ENCODE measurements around the gene TTYH2. TPM values are rescaled to one million over a fixed set of nuclear protein-coding genes. Genes with fewer than 3 reads are reported as not detected.

Gene TTYH2
- total and polyA plus RNA-seq, 2 of the 4 experiments (the other 2 are of a cell fraction): 2.3 to 6.8 TPM

DNA sequence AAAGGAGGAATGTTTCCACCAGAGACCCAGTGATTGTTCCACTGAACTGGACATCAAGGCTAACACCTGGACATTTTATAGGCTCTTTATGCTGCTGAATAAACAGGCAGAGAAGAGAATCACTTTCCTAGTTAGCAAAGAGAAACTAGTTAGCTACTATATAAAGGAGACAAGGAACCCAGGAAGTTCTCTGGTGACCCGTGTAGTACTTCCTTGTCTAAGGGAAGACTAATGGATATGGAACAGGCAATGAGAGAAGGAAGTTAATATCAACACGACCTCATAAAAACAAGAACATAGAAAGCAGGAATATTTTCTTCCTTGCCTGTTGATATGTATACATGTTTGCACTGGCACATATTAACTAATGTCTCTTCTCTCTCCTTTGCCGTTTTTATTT, 40.7 kb upstream of the TTYH2 start:
- no peak overlapping the region for H3K14ac ChIP-seq (replicated peaks; ENCODE audit: low read depth, low read length)
- H3K23ac ChIP-seq (ENCODE audit: low read depth, low read length): no peak overlapping the region
- TF ChIP-seq RAD21 (IDR thresholded peaks at IDR 0.05; ENCODE audit: low read length): no peak
- TF ChIP-seq, protein P1, sequence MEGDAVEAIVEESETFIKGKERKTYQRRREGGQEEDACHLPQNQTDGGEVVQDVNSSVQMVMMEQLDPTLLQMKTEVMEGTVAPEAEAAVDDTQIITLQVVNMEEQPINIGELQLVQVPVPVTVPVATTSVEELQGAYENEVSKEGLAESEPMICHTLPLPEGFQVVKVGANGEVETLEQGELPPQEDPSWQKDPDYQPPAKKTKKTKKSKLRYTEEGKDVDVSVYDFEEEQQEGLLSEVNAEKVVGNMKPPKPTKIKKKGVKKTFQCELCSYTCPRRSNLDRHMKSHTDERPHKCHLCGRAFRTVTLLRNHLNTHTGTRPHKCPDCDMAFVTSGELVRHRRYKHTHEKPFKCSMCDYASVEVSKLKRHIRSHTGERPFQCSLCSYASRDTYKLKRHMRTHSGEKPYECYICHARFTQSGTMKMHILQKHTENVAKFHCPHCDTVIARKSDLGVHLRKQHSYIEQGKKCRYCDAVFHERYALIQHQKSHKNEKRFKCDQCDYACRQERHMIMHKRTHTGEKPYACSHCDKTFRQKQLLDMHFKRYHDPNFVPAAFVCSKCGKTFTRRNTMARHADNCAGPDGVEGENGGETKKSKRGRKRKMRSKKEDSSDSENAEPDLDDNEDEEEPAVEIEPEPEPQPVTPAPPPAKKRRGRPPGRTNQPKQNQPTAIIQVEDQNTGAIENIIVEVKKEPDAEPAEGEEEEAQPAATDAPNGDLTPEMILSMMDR (conservative IDR thresholded peaks at IDR 0.05; ENCODE audit: low read depth, low read length): no peak
- TF ChIP-seq BHLHE40 (IDR thresholded peaks at IDR 0.05; ENCODE audit: low read depth, low read length): no peak
- TF ChIP-seq, protein P2, sequence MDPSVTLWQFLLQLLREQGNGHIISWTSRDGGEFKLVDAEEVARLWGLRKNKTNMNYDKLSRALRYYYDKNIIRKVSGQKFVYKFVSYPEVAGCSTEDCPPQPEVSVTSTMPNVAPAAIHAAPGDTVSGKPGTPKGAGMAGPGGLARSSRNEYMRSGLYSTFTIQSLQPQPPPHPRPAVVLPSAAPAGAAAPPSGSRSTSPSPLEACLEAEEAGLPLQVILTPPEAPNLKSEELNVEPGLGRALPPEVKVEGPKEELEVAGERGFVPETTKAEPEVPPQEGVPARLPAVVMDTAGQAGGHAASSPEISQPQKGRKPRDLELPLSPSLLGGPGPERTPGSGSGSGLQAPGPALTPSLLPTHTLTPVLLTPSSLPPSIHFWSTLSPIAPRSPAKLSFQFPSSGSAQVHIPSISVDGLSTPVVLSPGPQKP (IDR thresholded peaks at IDR 0.05; ENCODE audit: borderline replicate concordance, low read depth, low read length): no peak
- no peak for TF ChIP-seq CHD1 (IDR thresholded peaks at IDR 0.05; ENCODE audit: low read depth, low read length)
- TF ChIP-seq CEBPB (IDR thresholded peaks at IDR 0.05; ENCODE audit: low read depth, low read length): no peak
- TF ChIP-seq RFX5 (IDR thresholded peaks at IDR 0.05; ENCODE audit: low read depth, low read length): no peak
- TF ChIP-seq RCOR1 (IDR thresholded peaks at IDR 0.05; ENCODE audit: insufficient replicate concordance, low read length): no peak
- no peak for TF ChIP-seq MAFK (IDR thresholded peaks at IDR 0.05; ENCODE audit: low read depth, low read length)
- no peak for TF ChIP-seq POLR2A (IDR thresholded peaks at IDR 0.05; ENCODE audit: low read depth, low read length)
- TF ChIP-seq, protein P3, sequence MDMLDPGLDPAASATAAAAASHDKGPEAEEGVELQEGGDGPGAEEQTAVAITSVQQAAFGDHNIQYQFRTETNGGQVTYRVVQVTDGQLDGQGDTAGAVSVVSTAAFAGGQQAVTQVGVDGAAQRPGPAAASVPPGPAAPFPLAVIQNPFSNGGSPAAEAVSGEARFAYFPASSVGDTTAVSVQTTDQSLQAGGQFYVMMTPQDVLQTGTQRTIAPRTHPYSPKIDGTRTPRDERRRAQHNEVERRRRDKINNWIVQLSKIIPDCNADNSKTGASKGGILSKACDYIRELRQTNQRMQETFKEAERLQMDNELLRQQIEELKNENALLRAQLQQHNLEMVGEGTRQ (IDR thresholded peaks at IDR 0.05; ENCODE audit: low read depth, low read length): no peak
- no peak for TF ChIP-seq FOS (IDR thresholded peaks at IDR 0.05; ENCODE audit: low read depth, low read length)
- no peak overlapping the region for H4K91ac ChIP-seq (ENCODE audit: insufficient read depth, low read depth, low read length)
- no peaks in the 10 kb centered on the region for H3K9me3 ChIP-seq (ENCODE audit: control insufficient read depth, insufficient read depth, low read length)
- no peak overlapping the region for H2BK15ac ChIP-seq (ENCODE audit: low read depth, low read length)
- H3K4me2 ChIP-seq (ENCODE audit: low read depth, low read length): no peak overlapping the region
- no peak overlapping the region for H3K56ac ChIP-seq (ENCODE audit: extremely low read depth, insufficient read depth, low read length)
- no peak overlapping the region for H3K4ac ChIP-seq (ENCODE audit: low read depth, low read length)
- no peak overlapping the region for H2AK5ac ChIP-seq (ENCODE audit: low read depth, low read length)
- dilution Hi-C loops (cut with HindIII; ENCODE audit: low sequenced_read_pairs, unreplicated experiment) (no loop called here), intact Hi-C loops (cut with micrococcal nuclease) (loop anchor here (10.0 kb wide), 1 partner anchor 1448 kb away; no protein-coding TSS in a partner anchor), in situ Hi-C loops (cut with MboI; ENCODE audit: low sequenced_read_pairs) (loop anchor here (10.0 kb wide), 1 partner anchor 738 kb away; no protein-coding TSS in a partner anchor)
- H3K27ac ChIP-seq (ENCODE audit: insufficient read depth, low read length): no peak overlapping the region
- no TSS peak for BruUV-seq (replicated peaks)
- ChIA-PET POLR2A (ENCODE audit: unreplicated experiment) (interaction anchor here (0.6 kb wide), 1 partner anchor 60 kb away, joined by 3 read pairs; no protein-coding TSS in a partner anchor), CTCF (no interaction called here)
- H4K8ac ChIP-seq (ENCODE audit: low read depth in 2 of 2, low read length in 2 of 2): no peak overlapping the region
- no peak overlapping the region for H3K18ac ChIP-seq (ENCODE audit: low read depth, low read length)
- H4K20me1 ChIP-seq (ENCODE audit: insufficient read depth, low read length): no peaks in the 10 kb centered on the region
- no peaks in the 10 kb centered on the region for H3K9me1 ChIP-seq (ENCODE audit: insufficient read depth, low read length)
- no peaks in the 10 kb centered on the region for H3K4me1 ChIP-seq (ENCODE audit: control insufficient read depth, insufficient read depth, low read length)
- H3K9ac ChIP-seq (ENCODE audit: low read depth, low read length): no peak overlapping the region
- H2BK120ac ChIP-seq (ENCODE audit: low read depth, low read length): no peak overlapping the region
- DNase-seq: no peak
- H3K36me3 ChIP-seq (ENCODE audit: control insufficient read depth, insufficient read depth, low read length): no peaks in the 10 kb centered on the region
- H2AK9ac ChIP-seq (replicated peaks; ENCODE audit: low read depth, low read length, poor library complexity): no peak overlapping the region
- no peak overlapping the region for H3K4me3 ChIP-seq (ENCODE audit: insufficient read depth, low read depth, low read length)
- no peak overlapping the region for H2AFZ ChIP-seq (replicated peaks; ENCODE audit: low read length, poor library complexity)
- H3K27me3 ChIP-seq (ENCODE audit: control insufficient read depth, insufficient read depth, low read length): no peaks in the 10 kb centered on the region; the same call in 1 of the 2 replicates
- no peaks in the 10 kb centered on the region for H3K79me1 ChIP-seq (ENCODE audit: low read depth in 1 of 2, low read length in 2 of 2)
- no peak overlapping the region for H2BK20ac ChIP-seq (ENCODE audit: low read depth, low read length)
- no CpG with 5 or more reads among the region's 3 CpGs for WGBS, 2 experiments (ENCODE audit: extremely low coverage in 2 of 2, insufficient read length in 1 of 2)
- H2BK5ac ChIP-seq (ENCODE audit: low read depth, low read length, poor library complexity, severe bottlenecking): no peak overlapping the region
- ATAC-seq (ENCODE audit: low read depth): no peak
- H4K5ac ChIP-seq (ENCODE audit: low read depth, low read length): no peak overlapping the region
